ENCODE measurements around the gene KCTD15.

The KCTD15 gene

DNA sequence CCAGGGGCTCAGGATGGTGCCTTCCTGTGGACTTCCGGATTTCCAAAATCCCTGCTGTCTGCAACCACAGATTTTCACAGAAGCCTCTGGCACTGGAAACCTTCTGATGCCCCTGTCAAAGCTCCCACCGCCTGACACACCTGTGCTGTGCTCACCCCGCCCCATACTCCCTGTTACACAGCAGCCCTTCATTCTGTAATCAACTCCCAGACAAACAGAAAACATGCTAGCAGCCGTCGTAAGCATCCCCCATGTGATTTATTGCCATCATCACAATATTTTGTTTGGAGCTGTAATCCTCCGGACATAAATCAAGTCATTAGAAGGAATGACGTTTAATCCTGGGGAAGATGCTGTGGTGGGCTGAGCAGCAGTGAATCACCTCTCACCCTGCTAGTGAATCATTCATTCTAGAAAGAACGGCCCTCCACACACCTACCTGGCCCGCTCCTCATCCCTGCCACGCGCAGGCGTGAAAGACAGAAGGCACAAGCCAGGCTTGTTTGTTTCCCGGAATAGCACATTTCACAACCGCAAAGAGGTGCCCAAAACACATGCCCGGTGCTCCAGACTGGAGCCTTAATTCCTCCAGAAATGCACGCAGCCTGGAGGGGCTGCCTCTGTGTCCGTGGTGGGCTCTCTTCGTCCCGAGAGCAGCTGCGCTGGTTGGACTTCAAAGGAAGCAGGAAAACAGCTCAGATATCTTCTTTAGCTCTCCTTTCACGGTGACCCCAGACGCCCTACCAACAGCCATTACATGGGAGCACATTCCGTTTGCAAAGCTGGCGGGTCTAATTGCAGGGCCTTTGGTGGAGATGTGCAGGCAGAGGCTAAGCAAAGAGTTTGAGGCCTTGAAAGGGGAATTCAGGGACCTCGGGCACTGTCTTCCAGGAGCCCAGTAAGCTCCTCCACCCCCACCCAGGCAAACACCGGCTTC, 41.3 kb upstream of the KCTD15 start:
- ATAC-seq = no peak
- TF ChIP-seq RARB (CRISPR knock-in tag; IDR thresholded peaks at IDR 0.05) (no peak), GLIS3 (CRISPR knock-in tag; IDR thresholded peaks at IDR 0.05) (no peak), ISL1 (CRISPR knock-in tag; IDR thresholded peaks at IDR 0.05) (no peak), TOX (CRISPR knock-in tag; IDR thresholded peaks at IDR 0.05; ENCODE audit: borderline replicate concordance) (no peak), ZFP30 (CRISPR knock-in tag; IDR thresholded peaks at IDR 0.05) (no peak), ZNF565 (CRISPR knock-in tag; conservative IDR thresholded peaks at IDR 0.05; ENCODE audit: low read depth) (no peak), CSDC2 (CRISPR knock-in tag; IDR thresholded peaks at IDR 0.05) (no peak), SNAI2 (CRISPR knock-in tag; IDR thresholded peaks at IDR 0.05) (no peak), BACH2 (CRISPR knock-in tag; IDR thresholded peaks at IDR 0.05; ENCODE audit: borderline replicate concordance) (no peak), ARNTL (CRISPR knock-in tag; IDR thresholded peaks at IDR 0.05; ENCODE audit: borderline replicate concordance, low read depth) (no peak), ZNF70 (CRISPR knock-in tag; IDR thresholded peaks at IDR 0.05) (no peak), ESRRG (CRISPR knock-in tag; IDR thresholded peaks at IDR 0.05) (no peak), ZNF8 (CRISPR knock-in tag; IDR thresholded peaks at IDR 0.05) (no peak), OSR1 (CRISPR knock-in tag; IDR thresholded peaks at IDR 0.05) (no peak)
- TF ChIP-seq, protein P1, sequence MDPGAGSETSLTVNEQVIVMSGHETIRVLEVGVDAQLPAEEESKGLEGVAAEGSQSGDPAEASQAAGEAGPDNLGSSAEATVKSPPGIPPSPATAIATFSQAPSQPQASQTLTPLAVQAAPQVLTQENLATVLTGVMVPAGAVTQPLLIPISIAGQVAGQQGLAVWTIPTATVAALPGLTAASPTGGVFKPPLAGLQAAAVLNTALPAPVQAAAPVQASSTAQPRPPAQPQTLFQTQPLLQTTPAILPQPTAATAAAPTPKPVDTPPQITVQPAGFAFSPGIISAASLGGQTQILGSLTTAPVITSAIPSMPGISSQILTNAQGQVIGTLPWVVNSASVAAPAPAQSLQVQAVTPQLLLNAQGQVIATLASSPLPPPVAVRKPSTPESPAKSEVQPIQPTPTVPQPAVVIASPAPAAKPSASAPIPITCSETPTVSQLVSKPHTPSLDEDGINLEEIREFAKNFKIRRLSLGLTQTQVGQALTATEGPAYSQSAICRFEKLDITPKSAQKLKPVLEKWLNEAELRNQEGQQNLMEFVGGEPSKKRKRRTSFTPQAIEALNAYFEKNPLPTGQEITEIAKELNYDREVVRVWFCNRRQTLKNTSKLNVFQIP (CRISPR knock-in tag; IDR thresholded peaks at IDR 0.05; ENCODE audit: borderline replicate concordance, low read depth) = no peak
- TF ChIP-seq, protein P2, sequence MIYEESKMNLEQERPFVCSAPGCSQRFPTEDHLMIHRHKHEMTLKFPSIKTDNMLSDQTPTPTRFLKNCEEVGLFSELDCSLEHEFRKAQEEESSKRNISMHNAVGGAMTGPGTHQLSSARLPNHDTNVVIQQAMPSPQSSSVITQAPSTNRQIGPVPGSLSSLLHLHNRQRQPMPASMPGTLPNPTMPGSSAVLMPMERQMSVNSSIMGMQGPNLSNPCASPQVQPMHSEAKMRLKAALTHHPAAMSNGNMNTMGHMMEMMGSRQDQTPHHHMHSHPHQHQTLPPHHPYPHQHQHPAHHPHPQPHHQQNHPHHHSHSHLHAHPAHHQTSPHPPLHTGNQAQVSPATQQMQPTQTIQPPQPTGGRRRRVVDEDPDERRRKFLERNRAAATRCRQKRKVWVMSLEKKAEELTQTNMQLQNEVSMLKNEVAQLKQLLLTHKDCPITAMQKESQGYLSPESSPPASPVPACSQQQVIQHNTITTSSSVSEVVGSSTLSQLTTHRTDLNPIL (CRISPR knock-in tag; IDR thresholded peaks at IDR 0.05; ENCODE audit: low read depth) = no peak
- TF ChIP-seq, protein P3, sequence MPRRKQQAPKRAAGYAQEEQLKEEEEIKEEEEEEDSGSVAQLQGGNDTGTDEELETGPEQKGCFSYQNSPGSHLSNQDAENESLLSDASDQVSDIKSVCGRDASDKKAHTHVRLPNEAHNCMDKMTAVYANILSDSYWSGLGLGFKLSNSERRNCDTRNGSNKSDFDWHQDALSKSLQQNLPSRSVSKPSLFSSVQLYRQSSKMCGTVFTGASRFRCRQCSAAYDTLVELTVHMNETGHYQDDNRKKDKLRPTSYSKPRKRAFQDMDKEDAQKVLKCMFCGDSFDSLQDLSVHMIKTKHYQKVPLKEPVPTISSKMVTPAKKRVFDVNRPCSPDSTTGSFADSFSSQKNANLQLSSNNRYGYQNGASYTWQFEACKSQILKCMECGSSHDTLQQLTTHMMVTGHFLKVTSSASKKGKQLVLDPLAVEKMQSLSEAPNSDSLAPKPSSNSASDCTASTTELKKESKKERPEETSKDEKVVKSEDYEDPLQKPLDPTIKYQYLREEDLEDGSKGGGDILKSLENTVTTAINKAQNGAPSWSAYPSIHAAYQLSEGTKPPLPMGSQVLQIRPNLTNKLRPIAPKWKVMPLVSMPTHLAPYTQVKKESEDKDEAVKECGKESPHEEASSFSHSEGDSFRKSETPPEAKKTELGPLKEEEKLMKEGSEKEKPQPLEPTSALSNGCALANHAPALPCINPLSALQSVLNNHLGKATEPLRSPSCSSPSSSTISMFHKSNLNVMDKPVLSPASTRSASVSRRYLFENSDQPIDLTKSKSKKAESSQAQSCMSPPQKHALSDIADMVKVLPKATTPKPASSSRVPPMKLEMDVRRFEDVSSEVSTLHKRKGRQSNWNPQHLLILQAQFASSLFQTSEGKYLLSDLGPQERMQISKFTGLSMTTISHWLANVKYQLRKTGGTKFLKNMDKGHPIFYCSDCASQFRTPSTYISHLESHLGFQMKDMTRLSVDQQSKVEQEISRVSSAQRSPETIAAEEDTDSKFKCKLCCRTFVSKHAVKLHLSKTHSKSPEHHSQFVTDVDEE (CRISPR knock-in tag; IDR thresholded peaks at IDR 0.05) = no peak

DNA sequence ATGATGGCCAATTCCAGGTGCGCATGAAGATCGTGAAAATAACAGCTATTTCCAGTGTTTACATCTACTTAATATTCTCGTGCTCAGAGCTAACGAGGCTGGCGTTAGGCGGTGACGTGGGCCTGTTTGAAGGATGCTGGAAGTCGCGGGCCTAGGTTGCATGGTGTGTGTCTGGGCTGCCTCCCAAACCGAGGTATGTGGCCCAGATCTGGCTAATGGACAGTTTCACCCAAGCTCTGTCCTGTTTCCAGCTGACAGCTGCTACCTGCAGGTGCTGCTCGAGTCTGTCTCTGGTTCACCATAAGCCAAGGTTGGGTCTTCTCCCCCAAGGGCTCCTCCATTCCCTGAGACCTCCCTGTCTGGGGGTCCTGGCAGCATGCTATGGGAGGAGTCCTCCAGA, 40.5 kb upstream of the KCTD15 start:
- ATAC-seq = no peak
- TF ChIP-seq GLIS3 (CRISPR knock-in tag; IDR thresholded peaks at IDR 0.05) (no peak), ARNTL (CRISPR knock-in tag; IDR thresholded peaks at IDR 0.05; ENCODE audit: borderline replicate concordance, low read depth) (no peak), ZNF565 (CRISPR knock-in tag; conservative IDR thresholded peaks at IDR 0.05; ENCODE audit: low read depth) (no peak), ZFP3 (CRISPR knock-in tag; IDR thresholded peaks at IDR 0.05) (no peak), TCF4 (CRISPR knock-in tag; IDR thresholded peaks at IDR 0.05; ENCODE audit: borderline replicate concordance) (no peak), ZC3H10 (CRISPR knock-in tag; IDR thresholded peaks at IDR 0.05) (no peak), TOX (CRISPR knock-in tag; IDR thresholded peaks at IDR 0.05; ENCODE audit: borderline replicate concordance) (no peak), OSR1 (CRISPR knock-in tag; IDR thresholded peaks at IDR 0.05) (no peak), ZNF70 (CRISPR knock-in tag; IDR thresholded peaks at IDR 0.05) (no peak)
- TF ChIP-seq, protein P4, sequence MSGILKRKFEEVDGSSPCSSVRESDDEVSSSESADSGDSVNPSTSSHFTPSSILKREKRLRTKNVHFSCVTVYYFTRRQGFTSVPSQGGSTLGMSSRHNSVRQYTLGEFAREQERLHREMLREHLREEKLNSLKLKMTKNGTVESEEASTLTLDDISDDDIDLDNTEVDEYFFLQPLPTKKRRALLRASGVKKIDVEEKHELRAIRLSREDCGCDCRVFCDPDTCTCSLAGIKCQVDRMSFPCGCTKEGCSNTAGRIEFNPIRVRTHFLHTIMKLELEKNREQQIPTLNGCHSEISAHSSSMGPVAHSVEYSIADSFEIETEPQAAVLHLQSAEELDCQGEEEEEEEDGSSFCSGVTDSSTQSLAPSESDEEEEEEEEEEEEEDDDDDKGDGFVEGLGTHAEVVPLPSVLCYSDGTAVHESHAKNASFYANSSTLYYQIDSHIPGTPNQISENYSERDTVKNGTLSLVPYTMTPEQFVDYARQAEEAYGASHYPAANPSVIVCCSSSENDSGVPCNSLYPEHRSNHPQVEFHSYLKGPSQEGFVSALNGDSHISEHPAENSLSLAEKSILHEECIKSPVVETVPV (CRISPR knock-in tag; IDR thresholded peaks at IDR 0.05) = no peak

DNA sequence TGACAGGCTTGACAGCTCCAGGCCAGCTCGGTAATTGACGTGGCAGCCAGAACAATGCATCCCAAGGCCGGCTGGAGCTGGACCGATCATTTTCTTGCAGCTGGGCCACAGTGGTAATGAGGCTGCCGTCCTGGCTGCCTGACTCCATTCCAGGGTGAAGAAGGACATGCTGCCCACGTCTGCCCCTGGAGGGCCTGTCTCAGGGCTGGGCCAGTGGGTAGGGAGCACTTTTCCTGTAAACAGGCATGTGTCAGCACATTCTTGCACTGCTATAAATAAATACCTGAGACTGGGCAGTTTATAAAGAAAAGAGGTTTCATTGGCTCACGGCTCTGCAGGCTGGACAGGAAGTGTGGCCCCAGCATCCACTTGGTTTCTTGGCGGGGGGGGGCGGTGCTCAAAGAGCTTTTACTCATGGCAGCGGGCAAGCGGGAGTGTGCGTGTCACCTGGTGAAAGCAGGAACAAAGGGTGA, 38.1 kb upstream of the KCTD15 start:
- ATAC-seq = no peak
- TF ChIP-seq BACH2 (CRISPR knock-in tag; IDR thresholded peaks at IDR 0.05; ENCODE audit: borderline replicate concordance) (no peak), ZNF8 (CRISPR knock-in tag; IDR thresholded peaks at IDR 0.05) (no peak), OSR1 (CRISPR knock-in tag; IDR thresholded peaks at IDR 0.05) (no peak), PPARA (CRISPR knock-in tag; IDR thresholded peaks at IDR 0.05; ENCODE audit: borderline replicate concordance) (no peak), ZNF565 (CRISPR knock-in tag; conservative IDR thresholded peaks at IDR 0.05; ENCODE audit: low read depth) (no peak), SNAI2 (CRISPR knock-in tag; IDR thresholded peaks at IDR 0.05) (no peak), ZNF70 (CRISPR knock-in tag; IDR thresholded peaks at IDR 0.05) (no peak), ISL1 (CRISPR knock-in tag; IDR thresholded peaks at IDR 0.05) (no peak)
- TF ChIP-seq, protein P5, sequence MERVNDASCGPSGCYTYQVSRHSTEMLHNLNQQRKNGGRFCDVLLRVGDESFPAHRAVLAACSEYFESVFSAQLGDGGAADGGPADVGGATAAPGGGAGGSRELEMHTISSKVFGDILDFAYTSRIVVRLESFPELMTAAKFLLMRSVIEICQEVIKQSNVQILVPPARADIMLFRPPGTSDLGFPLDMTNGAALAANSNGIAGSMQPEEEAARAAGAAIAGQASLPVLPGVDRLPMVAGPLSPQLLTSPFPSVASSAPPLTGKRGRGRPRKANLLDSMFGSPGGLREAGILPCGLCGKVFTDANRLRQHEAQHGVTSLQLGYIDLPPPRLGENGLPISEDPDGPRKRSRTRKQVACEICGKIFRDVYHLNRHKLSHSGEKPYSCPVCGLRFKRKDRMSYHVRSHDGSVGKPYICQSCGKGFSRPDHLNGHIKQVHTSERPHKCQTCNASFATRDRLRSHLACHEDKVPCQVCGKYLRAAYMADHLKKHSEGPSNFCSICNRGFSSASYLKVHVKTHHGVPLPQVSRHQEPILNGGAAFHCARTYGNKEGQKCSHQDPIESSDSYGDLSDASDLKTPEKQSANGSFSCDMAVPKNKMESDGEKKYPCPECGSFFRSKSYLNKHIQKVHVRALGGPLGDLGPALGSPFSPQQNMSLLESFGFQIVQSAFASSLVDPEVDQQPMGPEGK (CRISPR knock-in tag; IDR thresholded peaks at IDR 0.05; ENCODE audit: borderline replicate concordance) = no peak
- TF ChIP-seq, protein P2 (CRISPR knock-in tag; IDR thresholded peaks at IDR 0.05; ENCODE audit: low read depth) = no peak
